NCI-H2196 treated with DMSO at 0.1 percent for 48 hours (cell line): ENCODE measurements around the gene OR2W1.

Experiments
- DNase-seq: peaks from one replicate; lab custom pipeline; 2025; ENCODE audit not compliant: unreplicated experiment; lab: John Stamatoyannopoulos, UW

The OR2W1 gene

GRCh38 chr6:29045075-29045474, at the start of gene OR2W1:
TSS of gene OR2W1 (minus strand) at chr6:29045175. CDS start at chr6:29045175, 0 bp downstream.
- DNase-seq: no peak

GRCh38 chr6:29092957-29093356, 48.0 kb upstream of the OR2W1 start:
- DNase-seq: no peak

- no peak for DNase-seq
Observed at GRCh38 chr6:29087213-29087612, 42.2 kb upstream of the OR2W1 start, which contains the start of gene OR2B3. TSS of gene OR2B3 (minus strand) at chr6:29087313. CDS start at chr6:29087248, 65 bp downstream.

GRCh38 chr6:29082457-29082856, 37.5 kb upstream of the OR2W1 start:
- no peak for DNase-seq

GRCh38 chr6:29081312-29081711, 36.3 kb upstream of the OR2W1 start:
- DNase-seq: no peak

- no peak for DNase-seq
Observed at GRCh38 chr6:29079203-29079602, 34.2 kb upstream of the OR2W1 start.

GRCh38 chr6:29071831-29072723, 27.1 kb upstream of the OR2W1 start:
- peak; percentile 1 for DNase-seq

- DNase-seq: no peak
Observed at GRCh38 chr6:29051680-29052079, 6.7 kb upstream of the OR2W1 start.

- no peak for DNase-seq
Observed at GRCh38 chr6:29035951-29036350, 9.0 kb downstream of the OR2W1 start.

GRCh38 chr6:29028821-29029220, 16.2 kb downstream of the OR2W1 start:
- no peak for DNase-seq

GRCh38 chr6:29025927-29026585, 18.9 kb downstream of the OR2W1 start:
- no peak for DNase-seq

GRCh38 chr6:29021434-29021833, 23.5 kb downstream of the OR2W1 start:
- no peak for DNase-seq

GRCh38 chr6:29019629-29020028, 25.3 kb downstream of the OR2W1 start:
- DNase-seq: no peak

GRCh38 chr6:29017428-29017802, 27.6 kb downstream of the OR2W1 start:
- no peak for DNase-seq

- peak; percentile 2 for DNase-seq
Observed at GRCh38 chr6:29016559-29017427, 28.2 kb downstream of the OR2W1 start.

GRCh38 chr6:29014729-29015608, 30.0 kb downstream of the OR2W1 start:
- no peak for DNase-seq

- peak; percentile 32 for DNase-seq
Observed at GRCh38 chr6:29011276-29011734, 33.7 kb downstream of the OR2W1 start.

- DNase-seq: no peak
Observed at GRCh38 chr6:29009358-29009757, 35.6 kb downstream of the OR2W1 start.

- DNase-seq: no peak
Observed at GRCh38 chr6:29008089-29008488, 36.9 kb downstream of the OR2W1 start.

- DNase-seq: no peak
Observed at GRCh38 chr6:29005183-29005885, 39.6 kb downstream of the OR2W1 start, which contains the start of gene ZNF311. TSS of gene ZNF311 (minus strand) at chr6:29005315. CDS start at chr6:29003954, 1,361 bp downstream.
